Measurements from ENCODE around the gene MFSD11. TPM values are rescaled to one million over a fixed set of nuclear protein-coding genes. Genes with fewer than 3 reads are reported as not detected.
"Not testable (repeated sequence)": the region's sequence is repeated elsewhere in the genome, so short reads cannot be mapped to it uniquely, and the experiment has no call there.

The MFSD11 gene
- polyA plus RNA-seq, 1 donor from 2014 or later, result 36.1 TPM

DNA sequence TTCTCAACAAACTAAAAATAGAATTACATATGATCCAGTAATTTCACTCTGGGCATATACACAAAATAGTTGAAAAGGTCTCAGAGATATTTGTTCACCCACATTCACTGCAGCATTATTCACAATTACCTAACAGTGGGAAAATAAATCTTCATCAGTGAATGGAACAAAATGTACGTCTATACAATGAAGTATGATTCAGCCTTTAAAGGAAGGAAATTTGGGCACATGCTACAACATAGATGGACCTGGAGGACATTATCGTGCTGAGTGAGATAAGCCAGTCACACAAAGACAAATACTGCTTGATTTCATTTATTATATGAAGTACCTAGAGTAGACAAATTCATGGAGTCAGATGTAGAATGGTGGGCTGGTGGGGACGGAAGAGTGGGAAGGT is 47.0 kb downstream of the MFSD11 start:
- Histone ChIP-seq H3K4me3 (ENCODE audit: low read length) (no peak overlapping the region), H3K4me2 (ENCODE audit: low read length) (no peak overlapping the region), H3K79me2 (replicated peaks; ENCODE audit: insufficient read depth, low read length) (no peaks in the 10 kb centered on the region), H3K36me3 (ENCODE audit: insufficient read depth, low read length) (no peaks in the 10 kb centered on the region), H2AFZ (ENCODE audit: low read depth, low read length) (no peak overlapping the region), H3F3A (ENCODE audit: insufficient read depth, low read length, poor library complexity, severe bottlenecking) (no peaks in the 10 kb centered on the region), H4K20me1 (ENCODE audit: insufficient read depth) (no peaks in the 10 kb centered on the region), H3K9me2 (ENCODE audit: insufficient read depth, low read length) (no peaks in the 10 kb centered on the region), H3K9me3 (ENCODE audit: low read length) (no peaks in the 10 kb centered on the region), H3K27ac (ENCODE audit: low read length) (no peak overlapping the region), H3K9ac (ENCODE audit: low read length) (no peak overlapping the region), H3K27me3 (ENCODE audit: insufficient read depth, low read depth, low read length) (no peaks in the 10 kb centered on the region)
- TF ChIP-seq EZH2 (IDR thresholded peaks at IDR 0.05; ENCODE audit: borderline replicate concordance, insufficient read depth, low read length, poor library complexity, severe bottlenecking) (no peak), SMC3 (conservative IDR thresholded peaks at IDR 0.05; ENCODE audit: poor library complexity) (no peak), MXI1 (conservative IDR thresholded peaks at IDR 0.05; ENCODE audit: poor library complexity, severe bottlenecking) (no peak), RAD21 (conservative IDR thresholded peaks at IDR 0.05) (no peak), POLR2AphosphoS5 (IDR thresholded peaks at IDR 0.05) (no peak), EP300 (conservative IDR thresholded peaks at IDR 0.05; ENCODE audit: poor library complexity, severe bottlenecking) (no peak)
- TF ChIP-seq, protein P1, sequence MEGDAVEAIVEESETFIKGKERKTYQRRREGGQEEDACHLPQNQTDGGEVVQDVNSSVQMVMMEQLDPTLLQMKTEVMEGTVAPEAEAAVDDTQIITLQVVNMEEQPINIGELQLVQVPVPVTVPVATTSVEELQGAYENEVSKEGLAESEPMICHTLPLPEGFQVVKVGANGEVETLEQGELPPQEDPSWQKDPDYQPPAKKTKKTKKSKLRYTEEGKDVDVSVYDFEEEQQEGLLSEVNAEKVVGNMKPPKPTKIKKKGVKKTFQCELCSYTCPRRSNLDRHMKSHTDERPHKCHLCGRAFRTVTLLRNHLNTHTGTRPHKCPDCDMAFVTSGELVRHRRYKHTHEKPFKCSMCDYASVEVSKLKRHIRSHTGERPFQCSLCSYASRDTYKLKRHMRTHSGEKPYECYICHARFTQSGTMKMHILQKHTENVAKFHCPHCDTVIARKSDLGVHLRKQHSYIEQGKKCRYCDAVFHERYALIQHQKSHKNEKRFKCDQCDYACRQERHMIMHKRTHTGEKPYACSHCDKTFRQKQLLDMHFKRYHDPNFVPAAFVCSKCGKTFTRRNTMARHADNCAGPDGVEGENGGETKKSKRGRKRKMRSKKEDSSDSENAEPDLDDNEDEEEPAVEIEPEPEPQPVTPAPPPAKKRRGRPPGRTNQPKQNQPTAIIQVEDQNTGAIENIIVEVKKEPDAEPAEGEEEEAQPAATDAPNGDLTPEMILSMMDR (IDR thresholded peaks at IDR 0.05; ENCODE audit: poor library complexity, severe bottlenecking), result no peak

GRCh38 chr17:76787866-76788265 is 49.9 kb downstream of the MFSD11 start:
- not testable (repeated sequence) for H4K20me1 ChIP-seq (ENCODE audit: insufficient read depth); H3K9ac ChIP-seq (ENCODE audit: low read length); H2AFZ ChIP-seq (ENCODE audit: low read depth, low read length); H3K79me2 ChIP-seq (replicated peaks; ENCODE audit: insufficient read depth, low read length); H3K27ac ChIP-seq (ENCODE audit: low read length); H3K9me2 ChIP-seq (ENCODE audit: insufficient read depth, low read length); H3K36me3 ChIP-seq (ENCODE audit: insufficient read depth, low read length); H3K4me3 ChIP-seq (ENCODE audit: low read length); H3K27me3 ChIP-seq (ENCODE audit: insufficient read depth, low read depth, low read length); H3F3A ChIP-seq (ENCODE audit: insufficient read depth, low read length, poor library complexity, severe bottlenecking); H3K4me2 ChIP-seq (ENCODE audit: low read length); H3K9me3 ChIP-seq (ENCODE audit: low read length)

DNA sequence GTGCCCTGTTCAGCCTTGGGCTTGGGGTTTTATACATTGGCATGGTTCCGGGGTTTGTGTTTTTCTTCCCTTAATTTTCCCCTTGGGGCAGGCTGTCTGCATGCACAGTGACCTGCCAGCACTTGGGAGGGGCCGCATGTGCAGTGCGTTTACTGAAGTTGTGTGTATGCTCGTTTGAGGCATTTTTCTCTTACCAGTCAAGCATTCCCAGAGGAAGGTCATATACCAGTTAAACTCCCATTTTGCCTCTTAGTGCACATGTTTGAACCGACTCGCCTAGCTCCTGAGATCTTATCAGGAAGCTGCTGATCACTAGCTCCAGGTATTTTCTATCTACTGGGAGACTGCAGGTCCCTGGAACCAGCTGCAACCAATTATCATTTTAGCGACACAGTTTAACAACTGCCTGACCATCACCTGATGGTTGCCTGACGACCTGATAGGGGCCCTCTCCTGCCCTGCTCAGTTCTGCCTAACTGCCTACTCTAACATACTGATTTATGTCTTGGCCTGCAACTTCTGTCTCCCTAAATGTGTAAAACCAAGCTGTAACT is 51.4 kb downstream of the MFSD11 start:
- H3K4me3 ChIP-seq (ENCODE audit: low read length), result no peak overlapping the region
- no peak overlapping the region for H2AFZ ChIP-seq (ENCODE audit: low read depth, low read length)
- H4K20me1 ChIP-seq (ENCODE audit: insufficient read depth), result no peaks in the 10 kb centered on the region
- H3K9me3 ChIP-seq (ENCODE audit: low read length), result no peaks in the 10 kb centered on the region
- no peak overlapping the region for H3K9ac ChIP-seq (ENCODE audit: low read length)
- H3K9me2 ChIP-seq (ENCODE audit: insufficient read depth, low read length), result no peaks in the 10 kb centered on the region
- no peaks in the 10 kb centered on the region for H3K27me3 ChIP-seq (ENCODE audit: insufficient read depth, low read depth, low read length)
- H3K27ac ChIP-seq (ENCODE audit: low read length), result no peak overlapping the region
- H3K4me2 ChIP-seq (ENCODE audit: low read length), result no peak overlapping the region
- H3K79me2 ChIP-seq (replicated peaks; ENCODE audit: insufficient read depth, low read length), result no peaks in the 10 kb centered on the region
- no peaks in the 10 kb centered on the region for H3F3A ChIP-seq (ENCODE audit: insufficient read depth, low read length, poor library complexity, severe bottlenecking)
- TF ChIP-seq POLR2AphosphoS5 (IDR thresholded peaks at IDR 0.05), result no peak
- TF ChIP-seq REST (IDR thresholded peaks at IDR 0.05; ENCODE audit: borderline replicate concordance), result no peak
- TF ChIP-seq TAF1 (IDR thresholded peaks at IDR 0.05; ENCODE audit: low read depth), result no peak
- TF ChIP-seq SMC3 (conservative IDR thresholded peaks at IDR 0.05; ENCODE audit: poor library complexity), result no peak
- TF ChIP-seq EP300 (conservative IDR thresholded peaks at IDR 0.05; ENCODE audit: poor library complexity, severe bottlenecking), result no peak
- no peak for TF ChIP-seq EZH2 (IDR thresholded peaks at IDR 0.05; ENCODE audit: borderline replicate concordance, insufficient read depth, low read length, poor library complexity, severe bottlenecking)
- H3K36me3 ChIP-seq (ENCODE audit: insufficient read depth, low read length), result no peaks in the 10 kb centered on the region

Measured in neural cell (in vitro differentiated cells).